Mucosa of rectum (tissue), 2 donors: ENCODE results near the gene SLC35F6.

Source experiments
- H3K27ac ChIP-seq, 2 donors: one replicate each; pipeline ENCODE4 v1.7.0; 2013; ENCODE audit warnings: inconsistent platforms in 2 of 2, low read depth in 2 of 2, low read length in 2 of 2
- H3K27me3 ChIP-seq, 2 donors: one replicate each; pipeline ENCODE4 v1.7.0; 2013; ENCODE audit warnings: low read length in 2 of 2; ENCODE audit not compliant: control insufficient read depth in 2 of 2, insufficient read depth in 2 of 2
- H3K36me3 ChIP-seq, 2 donors: one replicate each; pipeline ENCODE4 v1.7.0; 2013; ENCODE audit warnings: low read length in 2 of 2; ENCODE audit not compliant: control insufficient read depth in 2 of 2, insufficient read depth in 2 of 2
- H3K4me1 ChIP-seq, 2 donors: one replicate each; pipeline ENCODE4 v1.7.0; 2013; ENCODE audit warnings: low read length in 2 of 2, mild to moderate bottlenecking in 1 of 2; ENCODE audit not compliant: control insufficient read depth in 2 of 2, insufficient read depth in 2 of 2
- H3K4me3 ChIP-seq, 2 donors: one replicate each; pipeline ENCODE4 v1.7.0; 2013; ENCODE audit warnings: low read length in 2 of 2
- H3K9ac ChIP-seq, 2 donors: one replicate each; pipeline ENCODE4 v1.7.0; 2013; ENCODE audit warnings: low read length in 2 of 2, low read depth in 1 of 2, mild to moderate bottlenecking in 1 of 2
- H3K9me3 ChIP-seq, 2 donors: one replicate each; pipeline ENCODE4 v1.7.0; 2013; ENCODE audit warnings: low read length in 2 of 2; ENCODE audit not compliant: control insufficient read depth in 2 of 2
- donor health status: healthy.
- donor health status: Normal muscosa, but diverticular disease.

The SLC35F6 gene

DNA sequence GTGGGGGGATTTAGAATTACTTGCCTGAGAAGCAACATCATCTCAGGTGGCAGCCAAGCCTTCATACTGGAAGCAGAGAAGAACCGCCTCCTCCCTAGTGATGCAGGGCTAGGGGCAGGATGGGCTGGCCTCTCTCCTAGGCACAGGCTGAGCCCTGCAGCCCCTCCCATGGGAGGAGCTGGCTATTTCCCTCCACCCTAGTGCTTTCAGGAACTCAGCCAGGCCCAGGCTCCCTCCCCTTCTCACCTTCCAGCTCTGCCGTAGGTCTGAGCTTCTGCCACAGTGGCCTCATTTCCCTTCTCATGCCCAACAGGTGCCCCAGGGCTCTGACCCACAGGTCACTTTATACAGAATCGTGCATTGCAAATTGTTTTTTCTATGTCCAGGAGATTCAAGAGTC, 52.8 kb downstream of the SLC35F6 start:
- Histone ChIP-seq H3K4me1 (no peaks in the 10 kb centered on the region), H3K27me3 (no peaks in the 10 kb centered on the region), H3K27ac (no peak overlapping the region), H3K9ac (no peak overlapping the region), H3K36me3 (no peaks in the 10 kb centered on the region), H3K9me3 (no peaks in the 10 kb centered on the region), H3K4me3 (no peak overlapping the region)

DNA sequence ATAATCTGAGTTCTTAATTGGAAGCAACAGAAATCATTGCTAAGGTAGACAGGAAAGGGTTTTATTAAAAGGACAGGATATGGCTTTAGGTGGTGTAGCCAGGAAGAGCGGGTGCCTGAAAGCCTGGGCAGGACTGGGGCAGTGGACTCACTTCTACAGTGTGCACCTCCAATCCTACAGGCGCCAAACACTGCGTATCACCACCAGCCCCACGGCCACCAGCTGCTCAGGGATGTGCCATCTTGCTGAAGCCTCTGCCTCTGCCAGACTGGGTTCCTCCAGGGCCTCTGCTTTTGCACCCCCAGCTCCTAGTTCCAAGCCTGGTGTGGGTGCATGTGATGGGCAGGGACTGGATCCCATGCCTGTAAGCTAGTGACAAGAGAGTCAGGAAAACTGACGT, 54.2 kb downstream of the SLC35F6 start:
- H3K27ac ChIP-seq = no peak overlapping the region

DNA sequence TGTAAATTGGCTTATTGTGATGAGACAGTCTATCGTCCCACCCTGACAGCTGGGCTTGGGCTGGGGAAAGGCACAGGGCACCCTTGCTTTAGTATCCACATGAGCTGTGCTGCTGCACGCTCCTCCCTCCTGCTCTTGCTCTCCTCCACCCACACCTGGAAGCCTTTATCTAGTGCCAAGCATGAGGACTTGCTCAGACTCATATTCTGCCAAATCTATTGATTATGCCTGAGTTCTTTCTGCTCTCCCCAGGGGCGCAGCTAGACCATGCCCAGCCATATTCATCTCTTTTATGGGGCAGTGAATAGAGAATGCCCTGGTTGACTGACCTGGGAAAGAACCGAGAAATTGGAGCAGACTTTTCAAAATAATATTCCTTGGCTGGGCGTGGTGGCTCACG, 54.9 kb downstream of the SLC35F6 start:
- Histone ChIP-seq H3K27ac (no peak overlapping the region), H3K9me3 (no peaks in the 10 kb centered on the region), H3K36me3 (no peaks in the 10 kb centered on the region), H3K27me3 (no peaks in the 10 kb centered on the region), H3K4me1 (no peaks in the 10 kb centered on the region), H3K4me3 (no peak overlapping the region), H3K9ac (no peak overlapping the region)

More for the DNA sequence above, 54.2 kb downstream of the SLC35F6 start:
- Histone ChIP-seq H3K27me3 (no peaks in the 10 kb centered on the region), H3K9me3 (no peaks in the 10 kb centered on the region), H3K9ac (no peak overlapping the region), H3K4me1 (no peaks in the 10 kb centered on the region), H3K4me3 (no peak overlapping the region), H3K36me3 (no peaks in the 10 kb centered on the region)

DNA sequence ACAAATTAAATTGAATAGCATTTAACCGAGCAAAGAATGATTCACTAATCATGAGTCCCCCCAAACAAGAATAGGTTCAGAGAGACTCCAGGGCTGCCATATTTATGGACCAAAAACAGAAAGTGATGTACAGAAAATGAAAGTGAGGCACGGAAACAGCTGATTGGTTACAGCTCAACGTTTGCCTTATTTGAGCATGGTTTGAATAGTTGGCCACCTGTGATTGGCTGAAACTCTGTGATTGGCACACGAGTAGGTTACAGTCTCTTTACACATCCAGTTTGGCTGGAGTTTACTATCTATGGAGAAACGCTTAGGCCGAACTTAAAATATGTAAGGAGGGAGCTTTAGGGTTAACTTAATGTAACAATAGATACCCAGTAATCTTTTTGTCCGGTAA, 56.8 kb downstream of the SLC35F6 start:
- Histone ChIP-seq H3K9me3 (no peaks in the 10 kb centered on the region), H3K27ac (no peak overlapping the region), H3K4me1 (no peaks in the 10 kb centered on the region), H3K36me3 (no peaks in the 10 kb centered on the region), H3K4me3 (no peak overlapping the region), H3K9ac (no peak overlapping the region), H3K27me3 (no peaks in the 10 kb centered on the region)

DNA sequence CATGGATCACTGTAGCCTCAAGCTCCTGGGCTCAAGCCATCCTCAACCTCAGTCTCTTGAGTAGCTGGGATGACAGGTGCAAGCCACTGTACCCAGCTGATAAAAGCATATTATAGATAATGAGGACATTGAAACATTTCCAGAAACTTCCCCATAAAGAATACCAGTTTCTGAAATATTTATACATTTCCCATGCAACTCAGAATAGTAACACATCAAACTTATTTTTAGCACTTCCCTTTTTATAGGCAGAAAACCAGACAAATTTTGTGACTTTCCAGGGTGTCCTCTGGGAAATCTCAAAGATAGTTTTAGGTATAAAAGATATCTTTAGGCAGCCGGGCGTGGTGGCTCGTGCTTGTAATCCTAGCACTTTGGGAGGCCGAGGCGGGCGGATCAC, 58.8 kb downstream of the SLC35F6 start:
- Histone ChIP-seq H3K4me3 (no peak overlapping the region), H3K27me3 (no peaks in the 10 kb centered on the region), H3K27ac (no peak overlapping the region), H3K9me3 (no peaks in the 10 kb centered on the region), H3K36me3 (no peaks in the 10 kb centered on the region), H3K4me1 (no peaks in the 10 kb centered on the region), H3K9ac (no peak overlapping the region)
